H1 (cell line): ENCODE data around the gene CTF1. TPM values are rescaled to one million over a fixed set of nuclear protein-coding genes. Genes with fewer than 3 reads are reported as not detected.

ENCODE experiments used
- CTCF ChIA-PET: fragments of 300-600 bp; sonication (Branson Sonifier 250); formaldehyde crosslinking; loops from one replicate; lab custom pipeline; 2021; ENCODE audit not compliant: partially characterized antibody; lab: Charles Lee
- POLR2A ChIA-PET: fragments of 300-600 bp; sonication (Branson Sonifier 250); formaldehyde crosslinking; loops from one replicate; lab custom pipeline; 2021; ENCODE audit warnings: inconsistent platforms; ENCODE audit not compliant: partially characterized antibody; lab: Charles Lee
- DNase-seq, 2 experiments: peaks; one replicate each; pipeline versions ENCODE4 v3.0.0 to v3.0.0-alpha.2; 2010 to 2022; ENCODE audit warnings: low spot score in 2 of 2, low read depth in 1 of 2, mixed read lengths in 1 of 2
- FAIRE-seq: peaks from 2 replicates; lab custom pipeline; 2011; peaks lifted over from hg19 to GRCh38; lab: Jason Lieb, UNC
- H2AFZ ChIP-seq: 2 replicates; pipeline ENCODE4 v1.8.1; 2012; ENCODE audit warnings: low read length, inconsistent platforms
- H2AK5ac ChIP-seq: 2 replicates; pipeline ENCODE4 v1.6.1; 2013; ENCODE audit warnings: low read depth, low read length
- H2BK120ac ChIP-seq: replicated peaks from 2 replicates; pipeline ENCODE3; 2013; ENCODE audit warnings: low read depth, low read length, inconsistent platforms
- H2BK12ac ChIP-seq: 2 replicates; pipeline ENCODE4 v1.6.1; 2013; ENCODE audit warnings: low read depth, low read length
- H2BK15ac ChIP-seq: 2 replicates; pipeline ENCODE4 v1.6.1; 2013; ENCODE audit warnings: low read length
- H2BK20ac ChIP-seq: 2 replicates; pipeline ENCODE4 v1.6.1; 2013; ENCODE audit warnings: low read length
- H2BK5ac ChIP-seq: 2 replicates; pipeline ENCODE4 v1.6.1; 2013; ENCODE audit warnings: low read depth, low read length
- H3K14ac ChIP-seq: 2 replicates; pipeline ENCODE4 v1.6.1; 2013; ENCODE audit warnings: inconsistent platforms; ENCODE audit not compliant: insufficient read length
- H3K18ac ChIP-seq: 2 replicates; pipeline ENCODE4 v1.6.1; 2013; ENCODE audit warnings: low read length; ENCODE audit errors: extremely low read depth
- H3K23ac ChIP-seq: 2 replicates; pipeline ENCODE4 v1.6.1; 2013; ENCODE audit warnings: inconsistent platforms; ENCODE audit not compliant: insufficient read length
- H3K23me2 ChIP-seq: 2 replicates; pipeline ENCODE4 v1.6.1; 2013; ENCODE audit warnings: low read depth, low read length
- H3K27ac ChIP-seq: 2 replicates; pipeline ENCODE4 v1.6.1; 2011; ENCODE audit warnings: low read depth, low read length, inconsistent platforms
- H3K27me3 ChIP-seq, 4 experiments: replicated peaks in 1 of 4; 1 replicate in 1 of 4; 2 replicates in 3 of 4; pipeline versions ENCODE4 v1.6.1 to v1.8.1; 2011 to 2013; ENCODE audit warnings: low read length in 3 of 4, mild to moderate bottlenecking in 3 of 4, inconsistent platforms in 2 of 4, mixed read lengths in 2 of 4, moderate library complexity in 1 of 4; ENCODE audit not compliant: control insufficient read depth in 3 of 4, insufficient read depth in 3 of 4; ENCODE audit errors: extremely low read depth in 1 of 4
- H3K36me3 ChIP-seq, 4 experiments: 2 replicates each; pipeline versions ENCODE4 v1.6.1 to v1.8.1; 2011 to 2013; ENCODE audit warnings: mild to moderate bottlenecking in 4 of 4, low read length in 3 of 4, moderate library complexity in 2 of 4, control low read depth in 1 of 4, inconsistent platforms in 1 of 4; ENCODE audit not compliant: insufficient read depth in 4 of 4, control insufficient read depth in 2 of 4
- H3K4ac ChIP-seq: replicated peaks from 2 replicates; pipeline ENCODE3; 2013; ENCODE audit warnings: low read length, low read depth, mixed read lengths, inconsistent platforms; ENCODE audit not compliant: insufficient read length
- H3K4me1 ChIP-seq, 4 experiments: replicated peaks in 1 of 4; 1 replicate in 1 of 4; 2 replicates in 3 of 4; pipeline versions ENCODE4 v1.6.1 to v1.8.1; 2011 to 2013; ENCODE audit warnings: low read length in 3 of 4, inconsistent platforms in 2 of 4, mixed read lengths in 1 of 4; ENCODE audit not compliant: insufficient read depth in 4 of 4, control insufficient read depth in 3 of 4
- H3K4me2 ChIP-seq, 2 experiments: 2 replicates each; pipeline versions ENCODE4 v1.6.1 to v1.8.1; 2011 to 2013; ENCODE audit warnings: low read depth in 2 of 2, low read length in 2 of 2, control low read depth in 1 of 2, inconsistent platforms in 1 of 2, mild to moderate bottlenecking in 1 of 2; ENCODE audit not compliant: insufficient read depth in 1 of 2
- H3K4me3 ChIP-seq, 4 experiments: fragments of 200-600, 300-600 bp in 1 of 4; sonication (generic), shearing (Covaris generic), sonication (Bioruptor Twin) in 1 of 4; 2 replicates each; pipeline versions ENCODE4 v1.5.1 to v1.8.1; 2011 to 2016; ENCODE audit warnings: low read length in 4 of 4, low read depth in 3 of 4, control low read depth in 2 of 4, inconsistent platforms in 2 of 4, mild to moderate bottlenecking in 2 of 4, mixed read lengths in 1 of 4, moderate library complexity in 1 of 4; ENCODE audit not compliant: insufficient read depth in 2 of 4; ENCODE audit errors: extremely low read depth in 1 of 4
- H3K56ac ChIP-seq: replicated peaks from 2 replicates; pipeline ENCODE3; 2013; ENCODE audit warnings: low read depth, mild to moderate bottlenecking, mixed read lengths, low read length, inconsistent platforms; ENCODE audit not compliant: insufficient read length
- H3K79me1 ChIP-seq: 2 replicates; pipeline ENCODE4 v1.6.1; 2013; ENCODE audit warnings: low read depth, low read length, control low read depth
- H3K79me2 ChIP-seq, 2 experiments: 2 replicates each; pipeline versions ENCODE4 v1.6.1 to v1.8.1; 2012 to 2013; ENCODE audit warnings: low read length in 2 of 2, mild to moderate bottlenecking in 2 of 2, inconsistent platforms in 1 of 2; ENCODE audit not compliant: insufficient read depth in 2 of 2, control insufficient read depth in 1 of 2
- H3K9ac ChIP-seq, 4 experiments: replicated peaks in 1 of 4; 1 replicate in 1 of 4; 2 replicates in 3 of 4; pipeline versions ENCODE4 v1.6.1 to v1.8.1; 2011 to 2013; ENCODE audit warnings: low read depth in 3 of 4, low read length in 3 of 4, control low read depth in 2 of 4, mild to moderate bottlenecking in 2 of 4, moderate library complexity in 2 of 4, inconsistent platforms in 1 of 4; ENCODE audit errors: extremely low read depth in 1 of 4
- H3K9me3 ChIP-seq, 2 experiments: 2 replicates each; pipeline versions ENCODE4 v1.6.1 to v1.8.1; 2012 to 2013; ENCODE audit warnings: mild to moderate bottlenecking in 2 of 2, moderate library complexity in 2 of 2, control low read depth in 1 of 2, inconsistent platforms in 1 of 2, low read depth in 1 of 2, low read length in 1 of 2, mixed read lengths in 1 of 2; ENCODE audit not compliant: insufficient read depth in 2 of 2
- H4K20me1 ChIP-seq, 2 experiments: replicated peaks in 1 of 2; 2 replicates each; pipeline versions ENCODE3 to v1.8.1; 2011 to 2013; ENCODE audit warnings: inconsistent platforms in 2 of 2, low read length in 2 of 2, mild to moderate bottlenecking in 1 of 2; ENCODE audit not compliant: insufficient read depth in 2 of 2, control insufficient read depth in 1 of 2
- H4K5ac ChIP-seq: 2 replicates; pipeline ENCODE4 v1.6.1; 2013; ENCODE audit warnings: low read length, low read depth, mixed read lengths, inconsistent platforms; ENCODE audit not compliant: insufficient read length
- H4K8ac ChIP-seq: 2 replicates; pipeline ENCODE4 v1.8.0; 2013; ENCODE audit warnings: mild to moderate bottlenecking, moderate library complexity, low read length, inconsistent platforms; ENCODE audit not compliant: insufficient read depth; ENCODE audit errors: extremely low read depth
- H4K91ac ChIP-seq: replicated peaks from 2 replicates; pipeline ENCODE3; 2013; ENCODE audit warnings: low read length, mixed read lengths, inconsistent platforms; ENCODE audit not compliant: insufficient read length
- KDM4A ChIP-seq: IDR thresholded peaks from one replicate; pipeline ENCODE4 v1.7.1; 2012; ENCODE audit warnings: low read depth, mild to moderate bottlenecking, moderate library complexity, low read length, inconsistent platforms; ENCODE audit not compliant: severe bottlenecking
- SAP30 ChIP-seq: fragments of 300-600 bp; sonication (generic); IDR thresholded peaks from 2 replicates; pipeline ENCODE4 v1.7.1; 2012; ENCODE audit warnings: low read length, moderate library complexity, mild to moderate bottlenecking, inconsistent platforms; ENCODE audit not compliant: insufficient read depth, insufficient replicate concordance
- ZNF274 ChIP-seq: IDR thresholded peaks from 2 replicates; pipeline ENCODE4 v1.7.0; 2012; ENCODE audit warnings: low read length, borderline replicate concordance; ENCODE audit errors: extremely low read depth
- WGBS, 2 experiments: shearing (Covaris generic) in 1 of 2; methylation state at CpG; one replicate each; pipeline versions ENCODE4 v1.1.6 to v1.1.7; 2013 to 2015; ENCODE audit warnings: low lambda C conversion rate in 2 of 2, mixed read lengths in 2 of 2, inconsistent platforms in 1 of 2, low coverage in 1 of 2, missing lambda C conversion rate in 1 of 2; ENCODE audit not compliant: insufficient replicate concordance in 2 of 2, insufficient coverage in 1 of 2, insufficient read length in 1 of 2; ENCODE audit errors: extremely low coverage in 1 of 2, missing lambda C conversion rate in 1 of 2; 5-methylcytosine and 5-hydroxymethylcytosine counted together
- polyA plus RNA-seq, 7 experiments: library from polyadenylated mRNA; depleted of rRNA in 3 of 7; stranded (reverse) in 5 of 7; unstranded in 2 of 7; fragments of >200 nt in 5 of 7; fragments of 200-250 nt in 2 of 7; gene quantifications; 1 replicate in 5 of 7; 2 replicates in 1 of 7; 4 replicates in 1 of 7; pipeline versions ENCODE4 v1.2.1 to v1.2.3, GENCODE V29; 2011 to 2013; ENCODE audit warnings: missing spikeins in 2 of 7, mixed read lengths in 2 of 7
- total RNA-seq: library from RNA; stranded (reverse); fragmentation: NEBNext Ultra II Directional; extraction: Animal tissue kit (Norgen Biotek cat#: 25700); gene quantifications from 2 replicates; pipeline ENCODE4 v1.2.1, GENCODE V29; 2021

Gene CTF1
- total and polyA plus RNA-seq, 2 of the 8 experiments (the other 6 are each of a cell fraction or from before 2014, with no cell fraction given) = 0.97 to 3.4 TPM

DNA sequence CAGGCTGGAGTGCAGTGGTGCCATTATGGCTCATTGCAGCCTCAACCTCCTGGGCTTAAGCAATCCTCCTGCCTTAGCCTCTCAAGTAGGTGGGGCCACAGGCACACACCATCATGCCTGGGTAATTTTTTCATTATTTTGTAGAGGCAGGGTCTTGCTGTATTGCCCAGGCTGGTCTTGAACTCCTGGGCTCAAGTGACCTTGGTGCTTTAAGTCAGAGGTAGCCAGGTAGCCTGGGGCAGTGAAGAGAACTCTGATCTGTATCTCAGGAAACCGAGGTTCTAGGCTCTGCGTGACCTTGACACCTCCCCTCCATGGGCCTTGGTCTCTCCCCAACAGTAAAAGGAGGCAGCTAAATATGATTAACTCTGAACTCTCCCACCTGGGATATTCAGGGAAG is 3.4 kb downstream of the CTF1 start:
- H3K14ac ChIP-seq = no peak overlapping the region
- CTCF ChIA-PET = interaction anchor here (1.1 to 6.4 kb wide), 5 partner anchors 18 to 120 kb away, joined by 3 to 69 read pairs (median 7); no protein-coding TSS in a partner anchor
- no peak overlapping the region for H2BK12ac ChIP-seq
- H3K9ac ChIP-seq = no peak overlapping the region
- POLR2A ChIA-PET = interaction anchor here (1.3 kb wide), 1 partner anchor 94 kb away, joined by 3 read pairs; no protein-coding TSS in a partner anchor
- H2AFZ ChIP-seq = no peak overlapping the region
- H2BK5ac ChIP-seq = no peak overlapping the region
- H3K79me2 ChIP-seq = no peaks in the 10 kb centered on the region
- no peak overlapping the region for H3K27ac ChIP-seq
- H3K4ac ChIP-seq = no peak overlapping the region
- H3K56ac ChIP-seq = no peak overlapping the region
- peaks cover 7% of the 10 kb centered on the region; the same call in 1 of the 2 replicates for H3K23me2 ChIP-seq
- H2AK5ac ChIP-seq = no peak overlapping the region
- no peak overlapping the region for H2BK120ac ChIP-seq
- H3K4me3 ChIP-seq = no peak overlapping the region
- peaks cover 3 to 12% (median 9%) of the 10 kb centered on the region in 4 experiments for H3K4me1 ChIP-seq
- H3K36me3 ChIP-seq = no peaks in the 10 kb centered on the region
- H2BK20ac ChIP-seq = no peak overlapping the region
- no peak for DNase-seq
- no peaks in the 10 kb centered on the region for H3K9me3 ChIP-seq
- WGBS, 2 experiments = 85% methylated on average over 2 of the region's 2 CpGs; no CpG with 5 or more reads in 1 of the 2 experiments
- no peaks in the 10 kb centered on the region for H3K79me1 ChIP-seq
- H3K27me3 ChIP-seq = peaks cover 0 to 24% (median 5%) of the 10 kb centered on the region in 4 experiments; a peak in 5 of 7 replicates
- no peak overlapping the region for H2BK15ac ChIP-seq
- H4K91ac ChIP-seq = no peak overlapping the region
- H3K18ac ChIP-seq = no peak overlapping the region
- H4K5ac ChIP-seq = no peak overlapping the region
- H4K8ac ChIP-seq = no peak overlapping the region
- H4K20me1 ChIP-seq = no peaks in the 10 kb centered on the region
- no peak overlapping the region for H3K23ac ChIP-seq
- TF ChIP-seq ZNF274 (no peak), KDM4A (no peak), SAP30 (no peak)
- TF ChIP-seq, all 59 proteins: peak for 0
- no peak for FAIRE-seq
- H3K4me2 ChIP-seq = no peak overlapping the region
